Hepatocyte (in vitro differentiated cells): ENCODE measurements around the gene POP5.
"Not testable (repeated sequence)": the region's sequence is repeated elsewhere in the genome, so short reads cannot be mapped to it uniquely, and the experiment has no call there.

Experiments
- EZH2 ChIP-seq: fragments of 200-600 bp; sonication (generic); IDR thresholded peaks from 2 replicates; pipeline ENCODE4 v1.6.1; 2016; ENCODE audit warnings: antibody characterized with exemption, mild to moderate bottlenecking, borderline replicate concordance
- TF ChIP-seq, protein P1 (sequence below): fragments of 200-600 bp; sonication (generic); IDR thresholded peaks from 2 replicates; pipeline ENCODE4 v1.5.1; 2016; ENCODE audit warnings: antibody characterized with exemption, mild to moderate bottlenecking; ENCODE audit not compliant: poor library complexity

DNA sequence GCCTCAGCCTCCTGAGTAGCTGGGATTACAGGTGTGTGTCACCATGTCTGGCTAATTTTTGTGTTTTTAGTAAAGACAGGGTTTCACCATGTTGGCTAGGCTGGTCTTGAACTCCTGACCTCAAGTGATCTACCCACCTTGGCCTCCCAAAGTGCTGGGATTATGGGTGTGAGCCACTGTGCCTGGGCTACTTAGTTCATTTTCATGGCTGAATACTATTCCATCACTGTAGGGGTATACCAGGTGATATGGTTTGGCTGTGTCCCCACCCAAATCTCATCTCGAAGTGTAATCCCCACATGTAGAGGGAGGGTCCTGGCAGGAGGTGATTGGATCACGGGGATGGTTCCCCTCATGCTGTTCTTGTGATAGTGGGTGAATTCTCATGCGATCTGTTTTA, 36.0 kb upstream of the POP5 start:
- TF ChIP-seq, protein P1, sequence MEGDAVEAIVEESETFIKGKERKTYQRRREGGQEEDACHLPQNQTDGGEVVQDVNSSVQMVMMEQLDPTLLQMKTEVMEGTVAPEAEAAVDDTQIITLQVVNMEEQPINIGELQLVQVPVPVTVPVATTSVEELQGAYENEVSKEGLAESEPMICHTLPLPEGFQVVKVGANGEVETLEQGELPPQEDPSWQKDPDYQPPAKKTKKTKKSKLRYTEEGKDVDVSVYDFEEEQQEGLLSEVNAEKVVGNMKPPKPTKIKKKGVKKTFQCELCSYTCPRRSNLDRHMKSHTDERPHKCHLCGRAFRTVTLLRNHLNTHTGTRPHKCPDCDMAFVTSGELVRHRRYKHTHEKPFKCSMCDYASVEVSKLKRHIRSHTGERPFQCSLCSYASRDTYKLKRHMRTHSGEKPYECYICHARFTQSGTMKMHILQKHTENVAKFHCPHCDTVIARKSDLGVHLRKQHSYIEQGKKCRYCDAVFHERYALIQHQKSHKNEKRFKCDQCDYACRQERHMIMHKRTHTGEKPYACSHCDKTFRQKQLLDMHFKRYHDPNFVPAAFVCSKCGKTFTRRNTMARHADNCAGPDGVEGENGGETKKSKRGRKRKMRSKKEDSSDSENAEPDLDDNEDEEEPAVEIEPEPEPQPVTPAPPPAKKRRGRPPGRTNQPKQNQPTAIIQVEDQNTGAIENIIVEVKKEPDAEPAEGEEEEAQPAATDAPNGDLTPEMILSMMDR = not testable (repeated sequence)
- TF ChIP-seq EZH2 = not testable (repeated sequence)
